SU-DHL-6 (cell line): ENCODE results near the gene TMEM258.

Source experiments
- CTCF ChIP-seq: fragments of 200-600 bp; sonication (generic); IDR thresholded peaks from one replicate; pipeline ENCODE4 v1.5.1; 2017; ENCODE audit warnings: antibody characterized with exemption, mild to moderate bottlenecking, low read length, moderate library complexity; ENCODE audit not compliant: insufficient read depth, poor library complexity, severe bottlenecking
- EZH2phosphoT487 ChIP-seq: fragments of 200-600 bp; sonication (generic), shearing (Covaris generic); conservative IDR thresholded peaks from 2 replicates; pipeline ENCODE4 v1.6.1; 2018; ENCODE audit warnings: mild to moderate bottlenecking, antibody characterized with exemption, low read length, moderate library complexity, mixed read lengths

GRCh38 chr11:61747192-61747966 is 45.0 kb downstream of the TMEM258 start:
- TF ChIP-seq EZH2phosphoT487 (no peak), CTCF (peak; percentile 85)
